Measurements from ENCODE around the gene NDUFAF2. TPM values are rescaled to one million over a fixed set of nuclear protein-coding genes. Genes with fewer than 3 reads are reported as not detected.

Gene NDUFAF2
- total and polyA plus RNA-seq, 2 of the 8 experiments (the other 6 are each of a cell fraction or from before 2014, with no cell fraction given): 10.7 to 46.5 TPM

- Histone ChIP-seq H3K27ac (ENCODE audit: low read depth, low read length) (no peak overlapping the region), H3K4ac (replicated peaks; ENCODE audit: insufficient read length, low read depth, low read length) (no peak overlapping the region), H3K23me2 (ENCODE audit: low read depth, low read length) (no peaks in the 10 kb centered on the region), H3K79me1 (ENCODE audit: low read depth, low read length) (no peaks in the 10 kb centered on the region), H3K56ac (replicated peaks; ENCODE audit: insufficient read length, low read depth, low read length) (no peak overlapping the region), H3K27me3 (replicated peaks in 1 of 4; ENCODE audit: control insufficient read depth in 3 of 4, extremely low read depth in 1 of 4, insufficient read depth in 3 of 4, low read length in 3 of 4) (no peaks in the 10 kb centered on the region), H2BK15ac (ENCODE audit: low read length) (no peak overlapping the region), H2BK120ac (replicated peaks; ENCODE audit: low read depth, low read length) (no peak overlapping the region), H3K9me3 (ENCODE audit: insufficient read depth in 2 of 2, low read depth in 1 of 2, low read length in 1 of 2) (no peaks in the 10 kb centered on the region), H3K23ac (ENCODE audit: insufficient read length) (no peak overlapping the region), H3K36me3 (ENCODE audit: control insufficient read depth in 2 of 4, insufficient read depth in 4 of 4, low read length in 3 of 4) (no peaks in the 10 kb centered on the region), H2AFZ (ENCODE audit: low read length) (no peak overlapping the region), H2BK5ac (ENCODE audit: low read depth, low read length) (no peak overlapping the region), H3K4me2 (ENCODE audit: insufficient read depth in 1 of 2, low read depth in 2 of 2, low read length in 2 of 2) (no peak overlapping the region), H2AK5ac (ENCODE audit: low read depth, low read length) (no peak overlapping the region), H3K4me1 (replicated peaks in 1 of 4; ENCODE audit: control insufficient read depth in 3 of 4, insufficient read depth in 4 of 4, low read length in 3 of 4) (no peaks in the 10 kb centered on the region), H4K20me1 (replicated peaks in 1 of 2; ENCODE audit: control insufficient read depth in 1 of 2, insufficient read depth in 2 of 2, low read length in 2 of 2) (no peaks in the 10 kb centered on the region), H4K8ac (ENCODE audit: extremely low read depth, insufficient read depth, low read length) (no peak overlapping the region), H4K91ac (replicated peaks; ENCODE audit: insufficient read length, low read length) (no peak overlapping the region), H2BK20ac (ENCODE audit: low read length) (no peak overlapping the region), H4K5ac (ENCODE audit: insufficient read length, low read depth, low read length) (no peak overlapping the region), H3K14ac (ENCODE audit: insufficient read length) (no peak overlapping the region), H3K18ac (ENCODE audit: extremely low read depth, low read length) (no peak overlapping the region), H3K4me3 (ENCODE audit: extremely low read depth in 1 of 4, insufficient read depth in 2 of 4, low read depth in 3 of 4, low read length in 4 of 4) (no peak overlapping the region), H3K79me2 (ENCODE audit: control insufficient read depth in 1 of 2, insufficient read depth in 2 of 2, low read length in 2 of 2) (no peaks in the 10 kb centered on the region), H3K9ac (replicated peaks in 1 of 4; ENCODE audit: extremely low read depth in 1 of 4, low read depth in 3 of 4, low read length in 3 of 4) (no peak overlapping the region), H2BK12ac (ENCODE audit: low read depth, low read length) (no peak overlapping the region)
- FAIRE-seq (no peak), DNase-seq (ENCODE audit: low read depth in 1 of 2, low spot score in 2 of 2) (no peak)
- 92% methylated on average over 3 of the region's 3 CpGs; no CpG with 5 or more reads in 1 of the 2 experiments for WGBS, 2 experiments (ENCODE audit: extremely low coverage in 1 of 2, insufficient coverage in 1 of 2, insufficient read length in 1 of 2, insufficient replicate concordance in 2 of 2, low coverage in 1 of 2, low lambda C conversion rate in 2 of 2, missing lambda C conversion rate in 1 of 2)
- POLR2A ChIA-PET (ENCODE audit: partially characterized antibody): interaction anchor here (1.0 to 1.2 kb wide), 2 partner anchors 8 to 13 kb away, joined by 3 read pairs; no protein-coding TSS in a partner anchor
- CTCF ChIA-PET (ENCODE audit: partially characterized antibody): interaction anchor here (0.9 to 1.2 kb wide), 3 partner anchors 9 to 150 kb away, joined by 3 to 4 read pairs (median 4); no protein-coding TSS in a partner anchor
- TF ChIP-seq TAF1 (IDR thresholded peaks at IDR 0.05; ENCODE audit: low read depth, low read length) (no peak), JUND (IDR thresholded peaks at IDR 0.05; ENCODE audit: low read length) (no peak), BCL11A (IDR thresholded peaks at IDR 0.05; ENCODE audit: low read depth in 2 of 2, low read length in 2 of 2) (no peak), ATF3 (IDR thresholded peaks at IDR 0.05; ENCODE audit: insufficient read depth, low read depth, low read length) (no peak), YY1 (IDR thresholded peaks at IDR 0.05; ENCODE audit: low read depth, low read length) (no peak), POU5F1 (IDR thresholded peaks at IDR 0.05; ENCODE audit: low read depth, low read length) (no peak), RAD21 (IDR thresholded peaks at IDR 0.05 in 1 of 2, conservative IDR thresholded peaks at IDR 0.05 in 1 of 2; ENCODE audit: low read depth in 2 of 2, low read length in 2 of 2) (no peak), SP4 (IDR thresholded peaks at IDR 0.05; ENCODE audit: low read length) (no peak), KDM1A (IDR thresholded peaks at IDR 0.05; ENCODE audit: borderline replicate concordance, low read length) (no peak), SP2 (IDR thresholded peaks at IDR 0.05; ENCODE audit: low read length) (no peak), ATF2 (IDR thresholded peaks at IDR 0.05; ENCODE audit: low read length) (no peak), JUN (IDR thresholded peaks at IDR 0.05; ENCODE audit: low read depth, low read length) (no peak), KDM5A (IDR thresholded peaks at IDR 0.05; ENCODE audit: low read length) (no peak)
Measured at GRCh38 chr5:61177070-61177469, 232.1 kb downstream of the NDUFAF2 start.
